NB4 (cell line): Measurements from ENCODE around the gene ZBTB4.

ENCODE experiments used
- POLR2A ChIP-seq: IDR thresholded peaks from 2 replicates; pipeline ENCODE4 v1.6.1; 2011; ENCODE audit warnings: mild to moderate bottlenecking; ENCODE audit not compliant: insufficient read length; ENCODE audit errors: extremely low read depth
- TF ChIP-seq, protein P1 (sequence below): IDR thresholded peaks from one replicate; pipeline ENCODE4 v1.5.1; 2012; ENCODE audit warnings: low read depth, low read length
- TF ChIP-seq, protein P2 (sequence below): IDR thresholded peaks from 2 replicates; pipeline ENCODE4 v1.6.1; 2011; ENCODE audit warnings: low read depth, low read length

DNA sequence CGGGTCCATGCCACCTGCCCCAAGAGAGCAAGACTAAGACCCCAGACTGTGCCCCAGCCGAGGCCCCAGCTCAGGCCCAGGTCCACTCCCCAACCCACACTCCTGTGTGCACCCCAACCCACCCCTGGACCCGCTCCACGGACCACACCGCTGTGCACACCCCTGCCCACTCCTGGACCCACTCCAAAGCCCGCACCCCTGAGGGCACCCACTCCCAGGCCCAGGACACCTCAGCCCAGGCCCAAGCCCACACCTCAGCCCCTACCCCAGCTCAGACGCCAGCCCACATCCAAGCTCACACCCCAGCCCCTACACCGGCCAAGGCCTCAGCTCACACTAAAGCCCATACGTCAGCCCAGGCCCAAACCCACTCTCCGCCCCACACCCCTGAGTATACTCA is 49.7 kb downstream of the ZBTB4 start:
- TF ChIP-seq, protein P1, sequence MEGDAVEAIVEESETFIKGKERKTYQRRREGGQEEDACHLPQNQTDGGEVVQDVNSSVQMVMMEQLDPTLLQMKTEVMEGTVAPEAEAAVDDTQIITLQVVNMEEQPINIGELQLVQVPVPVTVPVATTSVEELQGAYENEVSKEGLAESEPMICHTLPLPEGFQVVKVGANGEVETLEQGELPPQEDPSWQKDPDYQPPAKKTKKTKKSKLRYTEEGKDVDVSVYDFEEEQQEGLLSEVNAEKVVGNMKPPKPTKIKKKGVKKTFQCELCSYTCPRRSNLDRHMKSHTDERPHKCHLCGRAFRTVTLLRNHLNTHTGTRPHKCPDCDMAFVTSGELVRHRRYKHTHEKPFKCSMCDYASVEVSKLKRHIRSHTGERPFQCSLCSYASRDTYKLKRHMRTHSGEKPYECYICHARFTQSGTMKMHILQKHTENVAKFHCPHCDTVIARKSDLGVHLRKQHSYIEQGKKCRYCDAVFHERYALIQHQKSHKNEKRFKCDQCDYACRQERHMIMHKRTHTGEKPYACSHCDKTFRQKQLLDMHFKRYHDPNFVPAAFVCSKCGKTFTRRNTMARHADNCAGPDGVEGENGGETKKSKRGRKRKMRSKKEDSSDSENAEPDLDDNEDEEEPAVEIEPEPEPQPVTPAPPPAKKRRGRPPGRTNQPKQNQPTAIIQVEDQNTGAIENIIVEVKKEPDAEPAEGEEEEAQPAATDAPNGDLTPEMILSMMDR, result no peak
- TF ChIP-seq POLR2A, result no peak
- TF ChIP-seq, protein P2, sequence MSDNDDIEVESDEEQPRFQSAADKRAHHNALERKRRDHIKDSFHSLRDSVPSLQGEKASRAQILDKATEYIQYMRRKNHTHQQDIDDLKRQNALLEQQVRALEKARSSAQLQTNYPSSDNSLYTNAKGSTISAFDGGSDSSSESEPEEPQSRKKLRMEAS, result no peak
